Esophagus muscularis mucosa (tissue), 4 donors: Measurements from ENCODE around the gene TBC1D13. TPM values are rescaled to one million over a fixed set of nuclear protein-coding genes. Genes with fewer than 3 reads are reported as not detected.

Experiments
- DNase-seq: peaks from one replicate; pipeline ENCODE4 v3.0.0-alpha.2; 2017; ENCODE audit errors: extremely low spot score
- H3K27ac ChIP-seq, 4 donors: fragments of 200-600 bp; sonication (generic); replicated peaks in 1 of 4; 1 replicate in 3 of 4; 2 replicates in 1 of 4; pipeline ENCODE4 v1.5.1; 2016 to 2019; ENCODE audit warnings: mild to moderate bottlenecking in 1 of 4
- H3K27me3 ChIP-seq, 4 donors: fragments of 200-600 bp; sonication (generic); one replicate each; pipeline versions ENCODE4 v1.5.1 to v1.6.0; 2016 to 2019
- H3K36me3 ChIP-seq, 4 donors: fragments of 200-600 bp; sonication (generic); one replicate each; pipeline ENCODE4 v1.5.1; 2016 to 2019
- H3K4me1 ChIP-seq, 4 donors: fragments of 200-600 bp; sonication (generic); one replicate each; pipeline ENCODE4 v1.5.1; 2016 to 2019
- H3K4me3 ChIP-seq, 4 donors: fragments of 200-600 bp; sonication (generic); 1 replicate in 2 of 4; 2 replicates in 2 of 4; pipeline ENCODE4 v1.5.1; 2016 to 2019; ENCODE audit warnings: mild to moderate bottlenecking in 4 of 4, moderate library complexity in 1 of 4
- H3K9me3 ChIP-seq, 4 donors: fragments of 200-600 bp; sonication (generic); 1 replicate in 3 of 4; 2 replicates in 1 of 4; pipeline ENCODE4 v1.5.1; 2016 to 2019
- CTCF ChIP-seq, 3 experiments: fragments of 200-600 bp in 2 of 3; fragments of 450-650 bp in 1 of 3; sonication (generic) in 2 of 3; IDR thresholded peaks; one replicate each; pipeline ENCODE4 v1.5.1; 2017 to 2019; ENCODE audit warnings: antibody characterized with exemption in 3 of 3, mild to moderate bottlenecking in 2 of 3, moderate library complexity in 1 of 3
- EP300 ChIP-seq: sonication (generic); formaldehyde crosslinking; IDR thresholded peaks from one replicate; pipeline ENCODE4 v1.6.1; 2017; ENCODE audit warnings: antibody characterized with exemption
- POLR2A ChIP-seq: fragments of 450-650 bp; IDR thresholded peaks from one replicate; pipeline ENCODE4 v1.6.1; 2017; ENCODE audit warnings: antibody characterized with exemption, moderate library complexity, mild to moderate bottlenecking, low read depth
- POLR2AphosphoS5 ChIP-seq, 2 donors: sonication (generic); formaldehyde crosslinking; IDR thresholded peaks; one replicate each; pipeline ENCODE4 v1.6.1; 2017; ENCODE audit warnings: antibody characterized with exemption in 2 of 2
- WGBS: methylation state at CpG from one replicate; pipeline ENCODE4 v1.1.5; 2018; 5-methylcytosine and 5-hydroxymethylcytosine counted together
- intact Hi-C: fragments of 100-400 bp; cut with DNase I; formaldehyde crosslinking; loops from one replicate; pipeline ENCODE4 v1.15.1; 2023
- total RNA-seq, 4 donors: library from RNA; depleted of rRNA; stranded (reverse); fragments of >200 nt; gene quantifications; one replicate each; pipeline versions ENCODE4 v1.1.0 to v1.2.1, GENCODE V29; 2016

Gene TBC1D13
- total RNA-seq, 4 donors from 2014 or later, result 12.4 to 20.8 (median 16.1) TPM

- peaks cover 38 to 97% (median 88%) of the 10 kb centered on the region in 4 donors for H3K36me3 ChIP-seq
- no peaks in the 10 kb centered on the region for H3K4me1 ChIP-seq
- no peak for DNase-seq
- H3K4me3 ChIP-seq, result no peak overlapping the region
- H3K9me3 ChIP-seq, result no peaks in the 10 kb centered on the region
- 93% methylated on average over 7 of the region's 7 CpGs for WGBS
- no peaks in the 10 kb centered on the region for H3K27me3 ChIP-seq
- intact Hi-C loops, result no loop called here
- no peak overlapping the region for H3K27ac ChIP-seq
- TF ChIP-seq EP300, result no peak
- no peak for TF ChIP-seq POLR2AphosphoS5 (IDR thresholded peaks at IDR 0.05)
- TF ChIP-seq POLR2A, result no peak
- TF ChIP-seq CTCF (IDR thresholded peaks at IDR 0.05), result no peak
Observed at GRCh38 chr9:128800061-128800460, 13.0 kb downstream of the TBC1D13 start.

- no peak for DNase-seq
- Histone ChIP-seq H3K9me3 (no peaks in the 10 kb centered on the region), H3K27ac (no peak overlapping the region), H3K27me3 (no peaks in the 10 kb centered on the region), H3K4me3 (no peak overlapping the region), H3K36me3 (peaks cover 51 to 100% (median 94%) of the 10 kb centered on the region in 4 donors), H3K4me1 (no peaks in the 10 kb centered on the region)
- TF ChIP-seq EP300 (no peak), POLR2A (no peak), POLR2AphosphoS5 (IDR thresholded peaks at IDR 0.05) (no peak)
- 97% methylated on average over 4 of the region's 4 CpGs for WGBS
- intact Hi-C loops, result no loop called here
Observed at GRCh38 chr9:128802482-128802881, 15.4 kb downstream of the TBC1D13 start.

GRCh38 chr9:128805661-128806060, 18.6 kb downstream of the TBC1D13 start:
- H3K4me3 ChIP-seq, result no peak overlapping the region
- WGBS, result 75% methylated on average over 13 of the region's 14 CpGs

DNA sequence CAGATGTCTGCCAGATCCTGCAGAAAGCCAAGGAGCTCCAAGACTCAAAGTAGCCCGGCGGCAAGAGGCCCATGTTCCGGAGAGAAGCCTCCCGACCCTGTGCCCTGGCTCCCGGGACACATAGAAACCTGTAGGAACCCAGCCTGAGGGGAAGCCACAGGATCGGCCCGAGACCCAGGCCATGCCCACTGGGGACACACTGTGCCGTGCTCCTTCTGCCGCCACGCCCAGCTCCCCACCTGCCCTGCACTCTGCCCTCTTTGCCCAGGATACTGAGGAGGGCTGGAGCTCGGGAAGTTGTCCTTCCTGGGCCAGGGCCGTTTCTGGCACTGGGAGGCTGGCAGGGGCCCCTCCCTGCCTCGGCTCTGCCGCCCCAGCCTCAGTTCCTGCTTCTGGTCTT, 20.8 kb downstream of the TBC1D13 start:
- peaks cover 36 to 65% (median 62%) of the 10 kb centered on the region in 4 donors for H3K36me3 ChIP-seq
- no peak for DNase-seq

More at GRCh38 chr9:128805661-128806060, 18.6 kb downstream of the TBC1D13 start:
- H3K27ac ChIP-seq, result no peak overlapping the region
- no peak for TF ChIP-seq POLR2AphosphoS5 (IDR thresholded peaks at IDR 0.05)
- no peak for TF ChIP-seq POLR2A
- TF ChIP-seq CTCF (IDR thresholded peaks at IDR 0.05), result no peak
- no peak for TF ChIP-seq EP300
- intact Hi-C loops, result no loop called here
- no peaks in the 10 kb centered on the region for H3K27me3 ChIP-seq
- no peaks in the 10 kb centered on the region for H3K9me3 ChIP-seq
- no peaks in the 10 kb centered on the region for H3K4me1 ChIP-seq
- peaks cover 36 to 87% (median 81%) of the 10 kb centered on the region in 4 donors for H3K36me3 ChIP-seq
- DNase-seq, result no peak

DNA sequence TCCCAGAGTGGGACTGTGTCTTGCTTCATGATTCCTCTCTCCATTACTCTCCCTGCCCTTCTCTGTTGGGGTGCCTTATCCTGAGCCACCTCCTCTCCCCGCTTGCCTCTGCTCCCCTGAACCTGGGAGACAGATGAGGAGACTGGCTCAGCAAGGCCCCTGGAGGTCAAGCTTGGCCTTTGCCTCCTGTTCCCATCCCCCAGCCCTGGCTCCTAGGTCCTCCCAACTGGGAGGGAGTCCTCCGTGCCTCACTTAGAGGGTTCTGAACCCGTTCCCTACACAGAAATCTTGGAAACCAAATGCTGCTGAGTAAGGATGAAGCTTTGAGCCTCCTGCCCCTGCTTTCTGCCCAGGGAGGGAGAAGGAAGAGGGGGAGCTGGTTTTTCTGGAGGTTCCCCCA, 21.5 kb downstream of the TBC1D13 start:
- Histone ChIP-seq H3K9me3 (no peaks in the 10 kb centered on the region), H3K27me3 (no peaks in the 10 kb centered on the region), H3K36me3 (peaks cover 30 to 58% (median 55%) of the 10 kb centered on the region in 4 donors), H3K27ac (no peak overlapping the region), H3K4me1 (no peaks in the 10 kb centered on the region), H3K4me3 (no peak overlapping the region)
- TF ChIP-seq POLR2AphosphoS5 (IDR thresholded peaks at IDR 0.05), result no peak
- TF ChIP-seq POLR2A, result no peak
- no peak for TF ChIP-seq CTCF (IDR thresholded peaks at IDR 0.05)
- no peak for TF ChIP-seq EP300
- 89% methylated on average over 3 of the region's 3 CpGs for WGBS
- DNase-seq, result no peak
- intact Hi-C loops, result no loop called here

More for the DNA sequence above, 20.8 kb downstream of the TBC1D13 start:
- 81% methylated on average over 13 of the region's 14 CpGs for WGBS
- no peak overlapping the region for H3K27ac ChIP-seq
- TF ChIP-seq POLR2A, result no peak
- TF ChIP-seq POLR2AphosphoS5 (IDR thresholded peaks at IDR 0.05), result no peak
- TF ChIP-seq CTCF (IDR thresholded peaks at IDR 0.05), result no peak
- TF ChIP-seq EP300, result no peak
- no peaks in the 10 kb centered on the region for H3K27me3 ChIP-seq
- H3K4me3 ChIP-seq, result no peak overlapping the region
- no peaks in the 10 kb centered on the region for H3K4me1 ChIP-seq
- intact Hi-C loops, result no loop called here
- H3K9me3 ChIP-seq, result no peaks in the 10 kb centered on the region
